ENCODE measurements around the gene ZAR1L.

The ZAR1L gene

DNA sequence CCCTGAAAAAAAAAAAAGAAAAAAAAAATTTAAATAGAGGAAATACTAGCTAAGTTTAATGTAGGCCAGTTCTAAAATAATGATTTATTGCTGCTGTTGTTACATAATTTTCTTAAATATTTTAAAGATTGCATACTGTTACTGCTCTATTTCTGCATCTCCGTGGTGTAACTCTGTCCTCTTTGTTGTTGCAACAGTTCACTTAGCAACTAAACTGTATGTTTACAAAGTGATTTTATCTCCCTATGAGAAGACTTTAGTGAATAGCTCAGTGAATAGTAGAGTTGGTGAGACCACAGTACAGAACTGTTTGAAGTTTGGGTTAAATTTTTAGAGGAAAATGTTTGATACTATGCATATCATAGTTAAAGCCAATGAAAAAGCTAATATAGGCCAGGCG lies 19.5 kb upstream of the ZAR1L start:
- no peak for DNase-seq (ENCODE audit: low read depth)
- H3K4me3 ChIP-seq (ENCODE audit: low read length), result no peak overlapping the region
- TF ChIP-seq, protein P1, sequence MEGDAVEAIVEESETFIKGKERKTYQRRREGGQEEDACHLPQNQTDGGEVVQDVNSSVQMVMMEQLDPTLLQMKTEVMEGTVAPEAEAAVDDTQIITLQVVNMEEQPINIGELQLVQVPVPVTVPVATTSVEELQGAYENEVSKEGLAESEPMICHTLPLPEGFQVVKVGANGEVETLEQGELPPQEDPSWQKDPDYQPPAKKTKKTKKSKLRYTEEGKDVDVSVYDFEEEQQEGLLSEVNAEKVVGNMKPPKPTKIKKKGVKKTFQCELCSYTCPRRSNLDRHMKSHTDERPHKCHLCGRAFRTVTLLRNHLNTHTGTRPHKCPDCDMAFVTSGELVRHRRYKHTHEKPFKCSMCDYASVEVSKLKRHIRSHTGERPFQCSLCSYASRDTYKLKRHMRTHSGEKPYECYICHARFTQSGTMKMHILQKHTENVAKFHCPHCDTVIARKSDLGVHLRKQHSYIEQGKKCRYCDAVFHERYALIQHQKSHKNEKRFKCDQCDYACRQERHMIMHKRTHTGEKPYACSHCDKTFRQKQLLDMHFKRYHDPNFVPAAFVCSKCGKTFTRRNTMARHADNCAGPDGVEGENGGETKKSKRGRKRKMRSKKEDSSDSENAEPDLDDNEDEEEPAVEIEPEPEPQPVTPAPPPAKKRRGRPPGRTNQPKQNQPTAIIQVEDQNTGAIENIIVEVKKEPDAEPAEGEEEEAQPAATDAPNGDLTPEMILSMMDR (IDR thresholded peaks at IDR 0.05; ENCODE audit: insufficient read depth, low read depth, low read length, missing control alignments), result no peak

DNA sequence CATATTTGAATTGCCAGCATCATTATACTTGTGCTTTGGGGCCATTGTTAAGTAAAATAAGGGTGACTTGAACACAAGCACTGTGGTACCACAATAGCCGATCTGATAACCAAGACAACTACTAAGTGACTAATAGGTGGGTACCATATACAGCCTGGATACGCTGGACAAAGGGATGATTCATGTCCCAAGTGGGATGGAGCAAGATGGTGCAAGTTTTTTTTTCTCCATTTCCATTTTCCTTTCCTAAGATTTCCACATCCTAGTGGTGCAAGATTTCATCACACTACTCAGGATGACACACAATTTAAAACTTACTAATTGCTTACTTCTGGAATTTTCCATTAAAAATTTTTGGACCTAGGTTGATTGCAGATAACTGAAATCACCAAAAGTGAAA lies 15.3 kb upstream of the ZAR1L start:
- peak; percentile 89 for DNase-seq (ENCODE audit: low read depth)
- TF ChIP-seq, protein P1 (IDR thresholded peaks at IDR 0.05; ENCODE audit: insufficient read depth, low read depth, low read length, missing control alignments), result no peak
- no peak overlapping the region for H3K4me3 ChIP-seq (ENCODE audit: low read length)

DNA sequence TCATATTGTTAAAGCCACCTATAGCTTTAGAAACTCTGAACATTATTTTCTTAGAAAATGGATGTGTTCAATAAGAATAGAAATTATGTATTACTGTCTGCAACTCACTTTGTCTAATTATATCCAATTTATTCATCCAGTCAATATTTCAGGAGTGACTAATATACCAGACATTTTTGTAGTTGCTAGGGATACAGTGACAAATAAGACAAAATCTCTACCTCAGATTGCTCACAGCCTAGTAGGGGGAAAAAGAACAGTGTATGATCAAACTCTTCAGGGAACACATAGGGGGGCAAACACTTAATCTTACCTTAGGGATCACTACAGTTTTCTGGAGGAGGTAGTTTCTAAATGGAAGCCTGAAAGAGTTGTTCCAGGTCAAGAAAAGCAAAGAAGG lies 8.7 kb upstream of the ZAR1L start:
- TF ChIP-seq, protein P1 (IDR thresholded peaks at IDR 0.05; ENCODE audit: insufficient read depth, low read depth, low read length, missing control alignments), result no peak
- H3K4me3 ChIP-seq (ENCODE audit: low read length), result no peak overlapping the region
- DNase-seq (ENCODE audit: low read depth), result peak; percentile 43

DNA sequence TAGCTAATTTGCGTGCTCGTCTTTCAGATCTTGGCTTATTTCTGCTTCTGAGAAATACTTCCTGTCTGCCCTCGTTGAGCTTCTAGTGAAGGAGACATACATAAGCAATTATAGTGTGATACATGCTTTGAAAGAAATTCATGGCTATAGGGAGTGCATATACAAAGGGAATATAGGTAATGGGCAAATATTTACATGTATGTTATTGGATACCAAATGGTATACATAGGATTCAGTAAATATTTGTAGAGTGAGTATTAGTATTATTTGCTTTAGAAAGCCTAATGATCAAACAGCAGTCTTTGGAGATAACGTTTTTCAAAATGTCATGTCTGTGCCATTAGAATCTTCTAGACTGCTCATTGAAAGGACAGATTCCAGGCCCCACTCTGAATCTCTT lies 5.4 kb upstream of the ZAR1L start:
- DNase-seq (ENCODE audit: low read depth), result no peak
- H3K4me3 ChIP-seq (ENCODE audit: low read length), result no peak overlapping the region
- TF ChIP-seq, protein P1 (IDR thresholded peaks at IDR 0.05; ENCODE audit: insufficient read depth, low read depth, low read length, missing control alignments), result no peak

DNA sequence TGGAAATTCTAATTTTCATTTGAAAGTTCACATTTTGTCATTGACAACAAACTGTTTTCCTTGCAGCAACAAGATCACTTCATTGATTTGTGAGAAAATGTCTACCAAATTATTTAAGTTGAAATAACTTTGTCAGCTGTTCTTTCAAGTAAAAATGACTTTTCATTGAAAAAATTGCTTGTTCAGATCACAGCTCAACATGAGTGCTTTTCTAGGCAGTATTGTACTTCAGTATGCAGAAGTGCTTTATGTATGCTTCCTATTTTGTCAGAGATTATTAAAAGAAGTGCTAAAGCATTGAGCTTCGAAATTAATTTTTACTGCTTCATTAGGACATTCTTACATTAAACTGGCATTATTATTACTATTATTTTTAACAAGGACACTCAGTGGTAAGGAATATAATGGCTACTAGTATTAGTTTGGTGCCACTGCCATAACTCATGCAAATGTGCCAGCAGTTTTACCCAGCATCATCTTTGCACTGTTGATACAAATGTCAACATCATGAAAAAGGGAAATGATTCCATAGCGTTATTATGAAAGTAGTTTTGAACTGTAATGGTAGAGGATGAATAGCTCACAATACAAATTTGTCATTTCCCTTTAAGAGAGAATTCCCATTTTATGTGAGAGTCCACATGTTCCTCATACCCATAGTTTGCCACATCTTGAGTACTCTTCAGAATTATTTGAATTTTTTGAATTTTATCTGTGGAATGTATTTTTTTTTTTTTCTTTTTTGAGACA lies 2.7 kb upstream of the ZAR1L start:
- H3K4me3 ChIP-seq (ENCODE audit: low read length), result no peak overlapping the region
- TF ChIP-seq, protein P1 (IDR thresholded peaks at IDR 0.05; ENCODE audit: insufficient read depth, low read depth, low read length, missing control alignments), result no peak
- no peak for DNase-seq (ENCODE audit: low read depth)

DNA sequence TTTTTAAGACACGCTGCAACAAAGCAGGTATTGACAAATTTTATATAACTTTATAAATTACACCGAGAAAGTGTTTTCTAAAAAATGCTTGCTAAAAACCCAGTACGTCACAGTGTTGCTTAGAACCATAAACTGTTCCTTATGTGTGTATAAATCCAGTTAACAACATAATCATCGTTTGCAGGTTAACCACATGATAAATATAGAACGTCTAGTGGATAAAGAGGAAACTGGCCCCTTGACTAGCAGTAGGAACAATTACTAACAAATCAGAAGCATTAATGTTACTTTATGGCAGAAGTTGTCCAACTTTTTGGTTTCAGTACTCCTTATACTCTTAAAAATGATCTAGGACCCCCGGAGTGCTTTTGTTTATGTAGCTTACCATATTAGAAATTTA lies 1.3 kb upstream of the ZAR1L start:
- DNase-seq (ENCODE audit: low read depth), result no peak
- H3K4me3 ChIP-seq (ENCODE audit: low read length), result peak overlapping the region; percentile 93
- TF ChIP-seq, protein P1 (IDR thresholded peaks at IDR 0.05; ENCODE audit: insufficient read depth, low read depth, low read length, missing control alignments), result no peak

DNA sequence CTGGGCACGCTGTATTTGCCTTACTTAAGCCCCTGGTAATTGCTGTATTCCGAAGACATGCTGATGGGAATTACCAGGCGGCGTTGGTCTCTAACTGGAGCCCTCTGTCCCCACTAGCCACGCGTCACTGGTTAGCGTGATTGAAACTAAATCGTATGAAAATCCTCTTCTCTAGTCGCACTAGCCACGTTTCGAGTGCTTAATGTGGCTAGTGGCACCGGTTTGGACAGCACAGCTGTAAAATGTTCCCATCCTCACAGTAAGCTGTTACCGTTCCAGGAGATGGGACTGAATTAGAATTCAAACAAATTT lies 821 bp upstream of the ZAR1L start:
- DNase-seq (ENCODE audit: low read depth), result no peak
- H3K4me3 ChIP-seq (ENCODE audit: low read length), result peak overlapping the region; percentile 93
- TF ChIP-seq, protein P1 (IDR thresholded peaks at IDR 0.05; ENCODE audit: insufficient read depth, low read depth, low read length, missing control alignments), result no peak
